ENCODE data around the gene DLGAP1. TPM values are rescaled to one million over a fixed set of nuclear protein-coding genes. Genes with fewer than 3 reads are reported as not detected.

Gene DLGAP1
- total RNA-seq, 3 donors from 2014 or later (not counting 1 experiment from before 2014, with no cell fraction given), result not detected

DNA sequence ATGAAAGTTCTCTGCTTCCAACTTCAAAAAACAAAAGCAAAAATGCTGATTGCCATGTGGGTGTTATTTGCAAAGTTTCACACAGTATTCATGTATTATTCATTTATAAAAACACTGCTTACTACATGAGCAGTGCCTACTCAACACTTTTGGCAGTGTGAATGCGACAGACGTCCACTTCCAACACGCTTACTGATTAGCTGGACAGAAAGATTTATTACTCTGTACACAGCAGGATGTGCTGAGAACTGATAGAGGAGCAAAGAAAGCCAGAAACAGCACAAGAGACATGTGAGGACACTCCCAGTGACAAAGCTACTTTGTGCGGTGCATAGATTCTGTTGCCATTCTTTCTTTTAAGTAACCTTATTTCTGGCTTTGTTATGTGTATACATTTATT lies 258.8 kb downstream of the DLGAP1 start:
- no peak for TF ChIP-seq CTCF (IDR thresholded peaks at IDR 0.05)
- Histone ChIP-seq H3K4me1 (ENCODE audit: control insufficient read depth, insufficient read depth, low read length) (no peaks in the 10 kb centered on the region), H3K27me3 (ENCODE audit: control insufficient read depth, insufficient read depth, low read length) (no peaks in the 10 kb centered on the region), H3K36me3 (ENCODE audit: control insufficient read depth, insufficient read depth, low read length) (no peaks in the 10 kb centered on the region), H3K9me3 (ENCODE audit: control insufficient read depth, insufficient read depth, low read length) (no peaks in the 10 kb centered on the region), H3K4me3 (ENCODE audit: low read length) (no peak overlapping the region), H3K27ac (ENCODE audit: low read length) (no peak overlapping the region)
- no peaks in the 10 kb centered on the region for H3K27me3 Mint-ChIP-seq (ENCODE audit: low read depth in 2 of 2)
- intact Hi-C loops (cut with micrococcal nuclease), result loop anchor here (10.0 kb wide), 1 partner anchor 58 kb away; no protein-coding TSS in a partner anchor
- WGBS (ENCODE audit: insufficient coverage), result 33% methylated on average over 3 of the region's 4 CpGs
- H3K27ac Mint-ChIP-seq, result no peak overlapping the region
- no peak overlapping the region for H3K4me3 Mint-ChIP-seq
- H3K9me3 Mint-ChIP-seq, result peaks cover 3 to 7% of the 10 kb centered on the region in 2 donors
- no peak for ATAC-seq
- H3K4me1 Mint-ChIP-seq, result no peaks in the 10 kb centered on the region
- DNase-seq, result no peak
- H3K36me3 Mint-ChIP-seq, result peaks cover 4% of the 10 kb centered on the region

- no peak for TF ChIP-seq CTCF (IDR thresholded peaks at IDR 0.05)
- Mint-ChIP-seq H3K4me1 (no peaks in the 10 kb centered on the region), H3K27ac (no peak overlapping the region), H3K4me3 (no peak overlapping the region), H3K27me3 (ENCODE audit: low read depth in 2 of 2) (no peaks in the 10 kb centered on the region), H3K9me3 (peaks cover 5 to 8% of the 10 kb centered on the region in 2 donors), H3K36me3 (no peaks in the 10 kb centered on the region)
- Histone ChIP-seq H3K4me1 (ENCODE audit: control insufficient read depth, insufficient read depth, low read length) (no peaks in the 10 kb centered on the region), H3K36me3 (ENCODE audit: control insufficient read depth, insufficient read depth, low read length) (no peaks in the 10 kb centered on the region), H3K9me3 (ENCODE audit: control insufficient read depth, insufficient read depth, low read length) (no peaks in the 10 kb centered on the region), H3K27ac (ENCODE audit: low read length) (no peak overlapping the region), H3K4me3 (ENCODE audit: low read length) (no peak overlapping the region), H3K27me3 (ENCODE audit: control insufficient read depth, insufficient read depth, low read length) (no peaks in the 10 kb centered on the region)
- intact Hi-C loops (cut with micrococcal nuclease), result loop anchor here (10.0 kb wide), 1 partner anchor 62 kb away; no protein-coding TSS in a partner anchor
- WGBS (ENCODE audit: insufficient coverage), result 65% methylated on average over 2 of the region's 3 CpGs
- no peak for ATAC-seq
- DNase-seq, result no peak
Observed at GRCh38 chr18:4193086-4193485, 262.0 kb downstream of the DLGAP1 start.

DNA sequence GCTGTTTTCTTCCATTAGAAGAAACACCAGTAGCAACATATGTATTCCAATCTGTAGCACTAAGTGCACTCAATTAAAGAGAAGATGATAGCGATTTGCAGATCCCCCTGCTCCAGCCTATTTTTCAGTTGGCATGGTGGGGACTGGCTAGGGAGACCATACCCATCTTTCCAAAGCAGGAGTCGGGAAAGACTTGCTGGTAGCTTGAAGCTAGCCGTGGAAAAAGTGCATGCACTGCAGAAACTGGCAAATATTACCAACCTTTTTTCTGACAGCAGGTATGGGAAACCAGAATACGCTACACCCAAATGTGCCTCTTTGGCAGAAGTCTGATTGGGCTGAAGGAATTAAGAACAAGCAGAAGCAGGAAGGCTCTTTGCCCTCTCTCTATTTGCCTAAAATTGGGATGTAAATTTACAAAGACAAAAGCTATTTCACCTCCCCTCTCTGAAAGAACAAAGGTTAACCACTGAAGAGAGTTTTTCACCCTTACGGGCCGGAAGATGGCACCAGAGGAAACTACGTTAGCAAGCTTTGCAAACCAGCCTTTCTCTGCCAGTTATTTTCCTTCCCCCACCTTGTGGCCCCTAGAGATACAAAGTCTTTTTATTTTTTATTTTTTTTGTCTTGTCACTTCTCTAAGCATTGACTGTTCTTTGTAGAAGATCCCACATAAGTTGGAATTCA lies 273.1 kb downstream of the DLGAP1 start:
- H3K27me3 Mint-ChIP-seq (ENCODE audit: low read depth in 2 of 2), result no peaks in the 10 kb centered on the region
- H3K27ac Mint-ChIP-seq, result no peak overlapping the region
- Histone ChIP-seq H3K4me1 (ENCODE audit: control insufficient read depth, insufficient read depth, low read length) (no peaks in the 10 kb centered on the region), H3K36me3 (ENCODE audit: control insufficient read depth, insufficient read depth, low read length) (no peaks in the 10 kb centered on the region), H3K9me3 (ENCODE audit: control insufficient read depth, insufficient read depth, low read length) (no peaks in the 10 kb centered on the region), H3K4me3 (ENCODE audit: low read length) (no peak overlapping the region), H3K27ac (ENCODE audit: low read length) (no peak overlapping the region), H3K27me3 (ENCODE audit: control insufficient read depth, insufficient read depth, low read length) (no peaks in the 10 kb centered on the region)
- WGBS (ENCODE audit: insufficient coverage), result 77% methylated on average over 7 of the region's 7 CpGs
- ATAC-seq (no peak), DNase-seq (no peak)
- no peak for TF ChIP-seq CTCF (IDR thresholded peaks at IDR 0.05)
- H3K9me3 Mint-ChIP-seq, result peaks cover 19% of the 10 kb centered on the region in 2 donors
- no peaks in the 10 kb centered on the region for H3K36me3 Mint-ChIP-seq
- no peaks in the 10 kb centered on the region for H3K4me1 Mint-ChIP-seq
- intact Hi-C loops (cut with micrococcal nuclease), result no loop called here
- no peak overlapping the region for H3K4me3 Mint-ChIP-seq

GRCh38 chr18:4181086-4181485 lies 274.0 kb downstream of the DLGAP1 start:
- Mint-ChIP-seq H3K4me1 (no peaks in the 10 kb centered on the region), H3K9me3 (peaks cover 21 to 23% of the 10 kb centered on the region in 2 donors), H3K27me3 (ENCODE audit: low read depth in 2 of 2) (no peaks in the 10 kb centered on the region), H3K4me3 (no peak overlapping the region), H3K36me3 (no peaks in the 10 kb centered on the region), H3K27ac (no peak overlapping the region)
- Histone ChIP-seq H3K4me1 (ENCODE audit: control insufficient read depth, insufficient read depth, low read length) (no peaks in the 10 kb centered on the region), H3K4me3 (ENCODE audit: low read length) (no peak overlapping the region), H3K36me3 (ENCODE audit: control insufficient read depth, insufficient read depth, low read length) (no peaks in the 10 kb centered on the region), H3K9me3 (ENCODE audit: control insufficient read depth, insufficient read depth, low read length) (no peaks in the 10 kb centered on the region), H3K27me3 (ENCODE audit: control insufficient read depth, insufficient read depth, low read length) (no peaks in the 10 kb centered on the region), H3K27ac (ENCODE audit: low read length) (no peak overlapping the region)
- DNase-seq (no peak), ATAC-seq (no peak)
- TF ChIP-seq CTCF (IDR thresholded peaks at IDR 0.05), result no peak
- intact Hi-C loops (cut with micrococcal nuclease), result no loop called here
- WGBS (ENCODE audit: insufficient coverage), result 75% methylated on average over 2 of the region's 3 CpGs
